SK-N-SH treated with all-trans-retinoic acid at 6 μM for 48 hours (cell line): Measurements from ENCODE around the gene PRX.

ENCODE experiments used
- ATAC-seq: fragments of 200-7000 bp; cut with Tn5 transposase; 3 replicates; pipeline ENCODE4 v1.9.1; 2020; ENCODE audit warnings: mild to moderate bottlenecking, moderate library complexity
- ARNTL ChIP-seq: fragments of 450-650 bp; formaldehyde crosslinking; IDR thresholded peaks from 2 replicates; pipeline ENCODE4 v1.5.0; 2020; ENCODE audit warnings: low read depth, mild to moderate bottlenecking, moderate library complexity, borderline replicate concordance
- BACH2 ChIP-seq: fragments of 250-450 bp; sonication (Bioruptor Pico); IDR thresholded peaks from 2 replicates; pipeline ENCODE4 v1.9.0; 2021; ENCODE audit warnings: mild to moderate bottlenecking, borderline replicate concordance
- CREB5 ChIP-seq: fragments of 250-450 bp; sonication (Bioruptor Pico); IDR thresholded peaks from 2 replicates; pipeline ENCODE4 v1.5.1; 2020; ENCODE audit warnings: low read depth, mild to moderate bottlenecking, moderate library complexity
- CSDC2 ChIP-seq: fragments of 250-450 bp; sonication (Bioruptor Pico); IDR thresholded peaks from 2 replicates; pipeline ENCODE4 v1.5.0; 2020; ENCODE audit warnings: mild to moderate bottlenecking, moderate library complexity
- ESRRG ChIP-seq: fragments of 250-450 bp; sonication (Bioruptor Pico); IDR thresholded peaks from 2 replicates; pipeline ENCODE4 v1.6.1; 2021; ENCODE audit warnings: mild to moderate bottlenecking
- GLIS3 ChIP-seq: fragments of 250-450 bp; sonication (Bioruptor Pico); IDR thresholded peaks from 2 replicates; pipeline ENCODE4 v1.5.0; 2020; ENCODE audit warnings: mild to moderate bottlenecking, moderate library complexity
- ISL1 ChIP-seq: fragments of 250-450 bp; sonication (Bioruptor Pico); IDR thresholded peaks from 2 replicates; pipeline ENCODE4 v2.1.2; 2022; ENCODE audit warnings: mild to moderate bottlenecking, moderate library complexity
- OSR1 ChIP-seq: fragments of 250-450 bp; sonication (Bioruptor Pico); IDR thresholded peaks from 2 replicates; pipeline ENCODE4 v1.8.0; 2022; ENCODE audit warnings: moderate library complexity, mild to moderate bottlenecking, inconsistent platforms
- PATZ1 ChIP-seq: fragments of 250-450 bp; sonication (Bioruptor Pico); IDR thresholded peaks from 2 replicates; pipeline ENCODE4 v1.8.0; 2020; ENCODE audit warnings: mild to moderate bottlenecking, moderate library complexity, borderline replicate concordance
- POU6F1 ChIP-seq: fragments of 250-450 bp; sonication (Bioruptor Pico); IDR thresholded peaks from 2 replicates; pipeline ENCODE4 v1.8.0; 2021; ENCODE audit warnings: low read depth, mild to moderate bottlenecking, moderate library complexity, borderline replicate concordance
- PPARA ChIP-seq: fragments of 250-450 bp; sonication (Bioruptor Pico); IDR thresholded peaks from 2 replicates; pipeline ENCODE4 v1.5.0; 2020; ENCODE audit warnings: mild to moderate bottlenecking, borderline replicate concordance
- RARB ChIP-seq: fragments of 250-450 bp; sonication (Bioruptor Pico); IDR thresholded peaks from 2 replicates; pipeline ENCODE4 v1.8.0; 2021; ENCODE audit warnings: mild to moderate bottlenecking, moderate library complexity
- SNAI2 ChIP-seq: fragments of 250-450 bp; sonication (Bioruptor Pico); IDR thresholded peaks from 2 replicates; pipeline ENCODE4 v1.5.0; 2020; ENCODE audit warnings: mild to moderate bottlenecking, moderate library complexity
- TCF4 ChIP-seq: fragments of 250-450 bp; sonication (Bioruptor Pico); IDR thresholded peaks from 2 replicates; pipeline ENCODE4 v1.8.0; 2021; ENCODE audit warnings: mild to moderate bottlenecking, moderate library complexity, borderline replicate concordance
- TOX ChIP-seq: fragments of 250-450 bp; sonication (Bioruptor Pico); IDR thresholded peaks from 2 replicates; pipeline ENCODE4 v1.8.0; 2021; ENCODE audit warnings: mild to moderate bottlenecking, moderate library complexity, borderline replicate concordance
- TSHZ2 ChIP-seq: fragments of 250-450 bp; sonication (Bioruptor Pico); IDR thresholded peaks from 2 replicates; pipeline ENCODE4 v1.5.0; 2020; ENCODE audit warnings: mild to moderate bottlenecking, moderate library complexity
- ZC3H10 ChIP-seq: fragments of 250-450 bp; sonication (Bioruptor Pico); IDR thresholded peaks from 2 replicates; pipeline ENCODE4 v1.5.1; 2021; ENCODE audit warnings: mild to moderate bottlenecking, moderate library complexity
- ZFP3 ChIP-seq: fragments of 250-450 bp; sonication (Bioruptor Pico); IDR thresholded peaks from 2 replicates; pipeline ENCODE4 v1.5.0; 2020; ENCODE audit warnings: mild to moderate bottlenecking, moderate library complexity
- ZFP30 ChIP-seq: fragments of 450-650 bp; formaldehyde crosslinking; IDR thresholded peaks from 2 replicates; pipeline ENCODE4 v1.5.0; 2022; ENCODE audit warnings: mild to moderate bottlenecking, moderate library complexity
- ZNF565 ChIP-seq: fragments of 450-650 bp; formaldehyde crosslinking; conservative IDR thresholded peaks from 2 replicates; pipeline ENCODE4 v1.5.0; 2020; ENCODE audit warnings: low read depth, mild to moderate bottlenecking, moderate library complexity
- ZNF8 ChIP-seq: fragments of 450-650 bp; formaldehyde crosslinking; IDR thresholded peaks from 2 replicates; pipeline ENCODE4 v1.5.0; 2020; ENCODE audit warnings: mild to moderate bottlenecking, moderate library complexity

Gene PRX

GRCh38 chr19:40414542-40415535 is 1.7 kb upstream of the PRX start:
- TF ChIP-seq TOX (no peak), ESRRG (CRISPR knock-in tag) (no peak), TCF4 (CRISPR knock-in tag) (no peak), POU6F1 (CRISPR knock-in tag) (no peak), PPARA (CRISPR knock-in tag) (no peak), ZNF8 (CRISPR knock-in tag) (no peak), CSDC2 (CRISPR knock-in tag) (no peak), ZFP3 (no peak), ZFP30 (CRISPR knock-in tag) (no peak), ARNTL (CRISPR knock-in tag) (no peak), RARB (CRISPR knock-in tag) (no peak), PATZ1 (CRISPR knock-in tag) (no peak), OSR1 (CRISPR knock-in tag) (no peak), ZC3H10 (CRISPR knock-in tag) (no peak), SNAI2 (no peak), GLIS3 (CRISPR knock-in tag) (no peak), ISL1 (no peak)

GRCh38 chr19:40412866-40413265 is 312 bp downstream of the PRX start:
- no peak for ATAC-seq

More at GRCh38 chr19:40414542-40415535, 1.7 kb upstream of the PRX start:
- ATAC-seq, result no peak

More at GRCh38 chr19:40412866-40413265, 312 bp downstream of the PRX start:
- TF ChIP-seq CSDC2 (CRISPR knock-in tag) (no peak), RARB (CRISPR knock-in tag) (no peak), ISL1 (no peak), ZC3H10 (CRISPR knock-in tag) (no peak), ZFP3 (no peak), ZFP30 (CRISPR knock-in tag) (no peak), GLIS3 (CRISPR knock-in tag) (no peak), CREB5 (CRISPR knock-in tag) (no peak), BACH2 (no peak), ZNF565 (no peak), ESRRG (CRISPR knock-in tag) (no peak), OSR1 (CRISPR knock-in tag) (no peak), TSHZ2 (CRISPR knock-in tag) (no peak), PPARA (CRISPR knock-in tag) (no peak), SNAI2 (no peak)
- TF ChIP-seq, all 23 proteins: peak for 0
